IMR-90 (cell line): ENCODE data around the gene EIF1. TPM values are rescaled to one million over a fixed set of nuclear protein-coding genes. Genes with fewer than 3 reads are reported as not detected.

Source experiments
- ATAC-seq: fragments of 200-7000 bp; cut with Tn5 transposase; 2 replicates; pipeline ENCODE4 v1.9.1; 2020; ENCODE audit warnings: low read depth, mild to moderate bottlenecking, moderate library complexity
- BruUV-seq: library from RNA; stranded (reverse); fragments of 400-500 nt; replicated peaks from 2 replicates; lab custom pipeline; 2021; lab: Mats Ljungman, UMichigan
- CTCF ChIA-PET: fragments of 300-600 bp; formaldehyde crosslinking; extraction: SDS; loops from one replicate; lab custom pipeline; 2021; ENCODE audit warnings: antibody characterized with exemption; lab: Yijun Ruan, JAX
- POLR2A ChIA-PET: fragments of 300-600 bp; sonication (Branson Sonifier 250); formaldehyde crosslinking; loops from one replicate; lab custom pipeline; 2022; ENCODE audit warnings: antibody characterized with exemption; ENCODE audit not compliant: unreplicated experiment; lab: Charles Lee
- DNase-seq: peaks from one replicate; pipeline ENCODE4 v3.0.0; 2013
- H2AFZ ChIP-seq: replicated peaks from 2 replicates; pipeline ENCODE3; 2013; ENCODE audit warnings: low read length, mild to moderate bottlenecking; ENCODE audit not compliant: poor library complexity
- H2AK5ac ChIP-seq: 2 replicates; pipeline ENCODE4 v1.6.1; 2013; ENCODE audit warnings: low read depth, low read length, inconsistent platforms
- H2AK9ac ChIP-seq: replicated peaks from 2 replicates; pipeline ENCODE3; 2013; ENCODE audit warnings: mild to moderate bottlenecking, low read depth, low read length, moderate library complexity; ENCODE audit not compliant: poor library complexity
- H2BK120ac ChIP-seq: 2 replicates; pipeline ENCODE4 v1.6.1; 2013; ENCODE audit warnings: low read depth, low read length, inconsistent platforms
- H2BK15ac ChIP-seq: 3 replicates; pipeline ENCODE4 v1.6.1; 2013; ENCODE audit warnings: low read depth, low read length, inconsistent platforms
- H2BK20ac ChIP-seq: 2 replicates; pipeline ENCODE4 v1.6.1; 2013; ENCODE audit warnings: low read depth, mild to moderate bottlenecking, inconsistent platforms, low read length, moderate library complexity
- H2BK5ac ChIP-seq: 2 replicates; pipeline ENCODE4 v1.6.1; 2013; ENCODE audit warnings: mild to moderate bottlenecking, low read depth, low read length, inconsistent platforms; ENCODE audit not compliant: poor library complexity, severe bottlenecking
- H3K14ac ChIP-seq: replicated peaks from 2 replicates; pipeline ENCODE4 v1.6.1; 2013; ENCODE audit warnings: low read depth, low read length, inconsistent platforms
- H3K18ac ChIP-seq: 2 replicates; pipeline ENCODE4 v1.6.1; 2013; ENCODE audit warnings: low read depth, low read length, control low read depth
- H3K23ac ChIP-seq: 2 replicates; pipeline ENCODE4 v1.6.1; 2013; ENCODE audit warnings: low read depth, low read length, inconsistent platforms
- H3K27ac ChIP-seq: 2 replicates; pipeline ENCODE4 v1.5.1; 2013; ENCODE audit warnings: mild to moderate bottlenecking, control low read depth, low read length; ENCODE audit not compliant: insufficient read depth
- H3K27me3 ChIP-seq: 2 replicates; pipeline ENCODE4 v1.6.1; 2013; ENCODE audit warnings: low read length; ENCODE audit not compliant: control insufficient read depth, insufficient read depth
- H3K36me3 ChIP-seq: 2 replicates; pipeline ENCODE4 v1.6.1; 2013; ENCODE audit warnings: low read length, mixed read lengths; ENCODE audit not compliant: control insufficient read depth, insufficient read depth
- H3K4ac ChIP-seq: 2 replicates; pipeline ENCODE4 v1.6.1; 2013; ENCODE audit warnings: low read depth, low read length, inconsistent platforms
- H3K4me1 ChIP-seq: 2 replicates; pipeline ENCODE4 v1.6.1; 2013; ENCODE audit warnings: low read length, mixed read lengths; ENCODE audit not compliant: control insufficient read depth, insufficient read depth
- H3K4me2 ChIP-seq: 2 replicates; pipeline ENCODE4 v1.6.1; 2013; ENCODE audit warnings: low read depth, mild to moderate bottlenecking, control low read depth, low read length, moderate library complexity
- H3K4me3 ChIP-seq: 2 replicates; pipeline ENCODE4 v1.5.1; 2013; ENCODE audit warnings: low read depth, mild to moderate bottlenecking, control low read depth, low read length, moderate library complexity; ENCODE audit not compliant: insufficient read depth
- H3K56ac ChIP-seq: 2 replicates; pipeline ENCODE4 v1.6.1; 2013; ENCODE audit warnings: low read length, inconsistent platforms; ENCODE audit not compliant: insufficient read depth; ENCODE audit errors: extremely low read depth
- H3K79me1 ChIP-seq, 2 experiments: 2 replicates each; pipeline ENCODE4 v1.6.1; 2013; ENCODE audit warnings: low read length in 2 of 2, inconsistent platforms in 1 of 2, low read depth in 1 of 2
- H3K9ac ChIP-seq: 2 replicates; pipeline ENCODE4 v1.6.1; 2013; ENCODE audit warnings: low read depth, low read length, control low read depth
- H3K9me1 ChIP-seq: 2 replicates; pipeline ENCODE4 v1.6.1; 2013; ENCODE audit warnings: low read length, inconsistent platforms; ENCODE audit not compliant: insufficient read depth
- H3K9me3 ChIP-seq: 2 replicates; pipeline ENCODE4 v1.6.1; 2013; ENCODE audit warnings: low read length; ENCODE audit not compliant: control insufficient read depth, insufficient read depth
- H4K20me1 ChIP-seq: 2 replicates; pipeline ENCODE4 v1.6.1; 2013; ENCODE audit warnings: low read length, inconsistent platforms; ENCODE audit not compliant: insufficient read depth
- H4K5ac ChIP-seq: 2 replicates; pipeline ENCODE4 v1.6.1; 2013; ENCODE audit warnings: mild to moderate bottlenecking, low read depth, low read length, control low read depth
- H4K8ac ChIP-seq, 2 experiments: 2 replicates each; pipeline ENCODE4 v1.6.1; 2013; ENCODE audit warnings: low read depth in 2 of 2, low read length in 2 of 2, control low read depth in 1 of 2, inconsistent platforms in 1 of 2
- H4K91ac ChIP-seq: 2 replicates; pipeline ENCODE4 v1.6.1; 2013; ENCODE audit warnings: low read depth, low read length, inconsistent platforms; ENCODE audit not compliant: insufficient read depth
- BHLHE40 ChIP-seq: fragments of 150-350 bp; IDR thresholded peaks from 2 replicates; pipeline ENCODE4 v1.6.1; 2016; ENCODE audit warnings: mild to moderate bottlenecking, low read depth, low read length
- CHD1 ChIP-seq: IDR thresholded peaks from 2 replicates; pipeline ENCODE4 v1.6.1; 2012; ENCODE audit warnings: low read depth, low read length, improper control_type of control experiment
- ELK1 ChIP-seq: fragments of 150-350 bp; IDR thresholded peaks from 2 replicates; pipeline ENCODE4 v1.6.1; 2016; ENCODE audit warnings: low read depth, mild to moderate bottlenecking, low read length, moderate library complexity, borderline replicate concordance
- MAFK ChIP-seq: IDR thresholded peaks from 2 replicates; pipeline ENCODE4 v1.6.1; 2012; ENCODE audit warnings: low read depth, low read length, improper control_type of control experiment
- MAZ ChIP-seq: IDR thresholded peaks from 2 replicates; pipeline ENCODE4 v1.6.1; 2012; ENCODE audit warnings: low read depth, mild to moderate bottlenecking, low read length, improper control_type of control experiment, moderate library complexity, borderline replicate concordance
- MXI1 ChIP-seq: IDR thresholded peaks from 2 replicates; pipeline ENCODE4 v1.6.1; 2012; ENCODE audit warnings: low read depth, mild to moderate bottlenecking, low read length, moderate library complexity, borderline replicate concordance
- USF2 ChIP-seq: fragments of 150-350 bp; IDR thresholded peaks from 2 replicates; pipeline ENCODE4 v1.6.1; 2017; ENCODE audit warnings: mild to moderate bottlenecking, antibody characterized with exemption, low read length, low read depth
- WGBS, 2 experiments: methylation state at CpG; one replicate each; pipeline versions ENCODE4 v1.1.5 to v1.1.7; 2013; ENCODE audit warnings: missing lambda C conversion rate in 2 of 2; ENCODE audit not compliant: insufficient read length in 1 of 2; ENCODE audit errors: extremely low coverage in 2 of 2; 5-methylcytosine and 5-hydroxymethylcytosine counted together
- dilution Hi-C: fragments of 300-500 bp; cut with HindIII; formaldehyde crosslinking; loops from one replicate; pipeline ENCODE4 v1.14.3; 2018; ENCODE audit warnings: low sequenced_read_pairs; ENCODE audit not compliant: unreplicated experiment
- in situ Hi-C: fragments of 300-500 bp; cut with MboI; formaldehyde crosslinking; loops from 3 replicates; pipeline ENCODE4 v1.14.3; 2019; ENCODE audit warnings: low sequenced_read_pairs, inconsistent platforms, mixed read lengths
- intact Hi-C: fragments of 100-400 bp; cut with micrococcal nuclease; formaldehyde crosslinking; loops from 2 replicates; pipeline ENCODE4 v1.10.0; 2022
- polyA plus RNA-seq, 3 experiments: library from polyadenylated mRNA; depleted of rRNA; stranded (reverse); fragments of >200 nt; gene quantifications; 2 replicates each; pipeline ENCODE4 v1.2.3, GENCODE V29; 2012; ENCODE audit warnings: low replicate concordance in 1 of 3
- total RNA-seq: library from RNA; depleted of rRNA; stranded (reverse); fragments of >200 nt; gene quantifications from 2 replicates; pipeline ENCODE4 v1.2.3, GENCODE V29; 2012
- TF ChIP-seq, protein P1 (sequence below): conservative IDR thresholded peaks from 2 replicates; pipeline ENCODE4 v1.5.1; 2012; ENCODE audit warnings: mild to moderate bottlenecking, low read depth, low read length, improper control_type of control experiment

Gene EIF1
- total and polyA plus RNA-seq, 2 of the 4 experiments (the other 2 are of a cell fraction), result 89.4 to 381 TPM

GRCh38 chr17:41651625-41652460 lies 36.8 kb upstream of the EIF1 start:
- WGBS, 2 experiments, result 93% methylated on average over 5 of the region's 13 CpGs; no CpG with 5 or more reads in 1 of the 2 experiments
- H2AK9ac ChIP-seq, result no peak overlapping the region
- H3K36me3 ChIP-seq, result no peaks in the 10 kb centered on the region
- H2AFZ ChIP-seq, result peak overlapping the region; percentile 69
- no TSS peak for BruUV-seq
- no peak overlapping the region for H2BK15ac ChIP-seq
- peaks cover 8% of the 10 kb centered on the region for H3K9me1 ChIP-seq
- no peak for DNase-seq
- no peak overlapping the region for H3K18ac ChIP-seq
- H3K4me3 ChIP-seq, result no peak overlapping the region
- no peak overlapping the region for H2AK5ac ChIP-seq
- CTCF ChIA-PET, result interaction anchor here (1.7 to 3.8 kb wide), 3 partner anchors 11 to 103 kb away, joined by 4 to 36 read pairs (median 17); no protein-coding TSS in a partner anchor
- no peak overlapping the region for H4K91ac ChIP-seq
- H3K9ac ChIP-seq, result no peak overlapping the region
- no peaks in the 10 kb centered on the region for H3K9me3 ChIP-seq
- H4K8ac ChIP-seq, result no peak overlapping the region
- dilution Hi-C loops (no loop called here), intact Hi-C loops (no loop called here), in situ Hi-C loops (loop anchor here (25.0 kb wide), 1 partner anchor 1290 kb away; the partner anchor contains the start of gene GJD3)
- H3K4ac ChIP-seq, result no peak overlapping the region
- H3K4me1 ChIP-seq, result peaks cover 10% of the 10 kb centered on the region
- H3K4me2 ChIP-seq, result no peak overlapping the region
- TF ChIP-seq BHLHE40 (no peak), USF2 (no peak), MXI1 (no peak), ELK1 (no peak), MAFK (no peak), MAZ (no peak), CHD1 (no peak)
- TF ChIP-seq, protein P1, sequence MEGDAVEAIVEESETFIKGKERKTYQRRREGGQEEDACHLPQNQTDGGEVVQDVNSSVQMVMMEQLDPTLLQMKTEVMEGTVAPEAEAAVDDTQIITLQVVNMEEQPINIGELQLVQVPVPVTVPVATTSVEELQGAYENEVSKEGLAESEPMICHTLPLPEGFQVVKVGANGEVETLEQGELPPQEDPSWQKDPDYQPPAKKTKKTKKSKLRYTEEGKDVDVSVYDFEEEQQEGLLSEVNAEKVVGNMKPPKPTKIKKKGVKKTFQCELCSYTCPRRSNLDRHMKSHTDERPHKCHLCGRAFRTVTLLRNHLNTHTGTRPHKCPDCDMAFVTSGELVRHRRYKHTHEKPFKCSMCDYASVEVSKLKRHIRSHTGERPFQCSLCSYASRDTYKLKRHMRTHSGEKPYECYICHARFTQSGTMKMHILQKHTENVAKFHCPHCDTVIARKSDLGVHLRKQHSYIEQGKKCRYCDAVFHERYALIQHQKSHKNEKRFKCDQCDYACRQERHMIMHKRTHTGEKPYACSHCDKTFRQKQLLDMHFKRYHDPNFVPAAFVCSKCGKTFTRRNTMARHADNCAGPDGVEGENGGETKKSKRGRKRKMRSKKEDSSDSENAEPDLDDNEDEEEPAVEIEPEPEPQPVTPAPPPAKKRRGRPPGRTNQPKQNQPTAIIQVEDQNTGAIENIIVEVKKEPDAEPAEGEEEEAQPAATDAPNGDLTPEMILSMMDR, result no peak
- no peak overlapping the region for H3K56ac ChIP-seq
- no peak overlapping the region for H2BK20ac ChIP-seq
- no peak overlapping the region for H3K23ac ChIP-seq
- H3K79me1 ChIP-seq, result no peaks in the 10 kb centered on the region
- no peaks in the 10 kb centered on the region; the same call in 1 of the 2 replicates for H3K27me3 ChIP-seq
- no peak overlapping the region for H2BK120ac ChIP-seq
- peak overlapping the region; percentile 58; the same call in 1 of the 2 replicates for H3K14ac ChIP-seq
- no peak overlapping the region for H4K5ac ChIP-seq
- H3K27ac ChIP-seq, result no peak overlapping the region
- peak overlapping the region; percentile 62 for H2BK5ac ChIP-seq
- H4K20me1 ChIP-seq, result no peaks in the 10 kb centered on the region
- POLR2A ChIA-PET, result no interaction called here
- no peak for ATAC-seq
